Mesodermal cell (in vitro differentiated cells): Measurements from ENCODE around the gene CNIH3.
"Not testable (repeated sequence)": the region's sequence is repeated elsewhere in the genome, so short reads cannot be mapped to it uniquely, and the experiment has no call there.

Source experiments
- H3K27ac ChIP-seq: 2 replicates; pipeline ENCODE4 v1.7.0; 2013; ENCODE audit warnings: mild to moderate bottlenecking, low read depth, low read length, moderate library complexity; ENCODE audit not compliant: severe bottlenecking
- H3K36me3 ChIP-seq: 2 replicates; pipeline ENCODE4 v1.7.1; 2013; ENCODE audit warnings: mild to moderate bottlenecking, low read length, moderate library complexity; ENCODE audit not compliant: control insufficient read depth, insufficient read depth
- H3K4me1 ChIP-seq: one replicate; pipeline ENCODE4 v1.7.1; 2013; ENCODE audit warnings: mild to moderate bottlenecking, low read length; ENCODE audit not compliant: insufficient read depth, control insufficient read depth, poor library complexity, severe bottlenecking
- H3K4me3 ChIP-seq: 2 replicates; pipeline ENCODE4 v1.7.0; 2013; ENCODE audit warnings: low read length, control low read depth, mild to moderate bottlenecking; ENCODE audit not compliant: insufficient read depth, poor library complexity, severe bottlenecking; ENCODE audit errors: extremely low read depth
- H3K9me3 ChIP-seq: 2 replicates; pipeline ENCODE4 v1.7.1; 2013; ENCODE audit warnings: mild to moderate bottlenecking, low read length, moderate library complexity; ENCODE audit not compliant: control insufficient read depth
- WGBS, 2 experiments: methylation state at CpG; one replicate each; pipeline ENCODE4 v1.1.5; 2013; ENCODE audit warnings: missing lambda C conversion rate in 2 of 2; ENCODE audit not compliant: insufficient coverage in 2 of 2; 5-methylcytosine and 5-hydroxymethylcytosine counted together

The CNIH3 gene

DNA sequence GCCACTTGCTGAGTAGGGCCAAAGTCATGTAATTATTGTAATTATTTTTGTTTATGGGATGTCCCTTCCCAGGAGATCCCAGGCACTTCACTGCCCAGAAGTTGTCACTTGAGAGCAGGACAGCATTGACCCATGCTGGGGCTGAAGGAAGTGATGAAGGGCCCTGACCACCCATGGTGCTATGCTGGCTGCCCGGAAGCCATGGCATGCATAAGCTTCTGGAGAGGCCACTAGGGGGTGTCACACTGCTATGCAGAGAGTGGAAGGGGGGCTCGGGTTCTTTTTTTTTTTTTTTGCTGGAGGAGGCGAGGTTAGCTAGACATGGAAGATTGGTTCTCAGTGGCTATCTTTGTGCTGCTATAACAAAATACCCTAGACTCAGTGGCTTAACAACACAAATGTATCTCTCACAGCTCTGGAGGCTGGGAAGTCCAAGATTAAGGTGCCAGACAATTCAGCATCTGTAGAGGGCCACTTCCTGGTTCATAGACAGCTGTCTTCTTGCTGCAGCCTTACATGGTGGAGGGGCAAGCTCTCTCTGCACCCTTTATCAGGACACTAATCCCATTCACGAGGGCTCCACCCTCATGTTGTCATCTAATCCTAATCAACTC lies 84.9 kb downstream of the CNIH3 start:
- WGBS, 2 experiments: 75% methylated on average over 2 of the region's 4 CpGs; no CpG with 5 or more reads in 1 of the 2 experiments
- H3K4me3 ChIP-seq: no peak overlapping the region

DNA sequence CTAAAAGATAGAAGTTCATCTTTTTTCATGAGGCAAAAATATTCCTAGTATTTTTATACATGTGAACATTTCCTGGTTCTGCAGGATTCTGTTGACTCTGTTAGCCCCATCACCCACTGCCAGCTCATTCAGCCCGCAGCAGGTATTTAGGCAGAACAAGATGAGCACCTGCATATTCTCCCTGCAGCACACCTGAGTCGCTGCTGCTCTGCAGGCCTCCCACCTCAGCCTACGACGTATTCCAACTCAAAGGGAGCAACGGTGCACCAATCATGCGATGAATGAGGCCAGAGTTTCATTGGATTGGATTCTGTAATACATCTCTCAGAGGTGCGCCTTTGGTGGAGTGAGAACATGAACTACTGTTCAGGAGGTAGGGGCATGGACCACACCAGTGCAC lies 87.6 kb downstream of the CNIH3 start:
- Histone ChIP-seq H3K4me3 (no peak overlapping the region), H3K4me1 (peaks cover 11% of the 10 kb centered on the region), H3K36me3 (peaks cover 8% of the 10 kb centered on the region), H3K9me3 (no peaks in the 10 kb centered on the region), H3K27ac (no peak overlapping the region)
- WGBS, 2 experiments: 86 to 94% methylated on average over 6 to 7 of the region's 7 CpGs

More for the DNA sequence above, 84.9 kb downstream of the CNIH3 start:
- H3K36me3 ChIP-seq: peaks cover 8% of the 10 kb centered on the region
- no peaks in the 10 kb centered on the region for H3K9me3 ChIP-seq
- H3K27ac ChIP-seq: no peak overlapping the region
- peaks cover 6% of the 10 kb centered on the region for H3K4me1 ChIP-seq

DNA sequence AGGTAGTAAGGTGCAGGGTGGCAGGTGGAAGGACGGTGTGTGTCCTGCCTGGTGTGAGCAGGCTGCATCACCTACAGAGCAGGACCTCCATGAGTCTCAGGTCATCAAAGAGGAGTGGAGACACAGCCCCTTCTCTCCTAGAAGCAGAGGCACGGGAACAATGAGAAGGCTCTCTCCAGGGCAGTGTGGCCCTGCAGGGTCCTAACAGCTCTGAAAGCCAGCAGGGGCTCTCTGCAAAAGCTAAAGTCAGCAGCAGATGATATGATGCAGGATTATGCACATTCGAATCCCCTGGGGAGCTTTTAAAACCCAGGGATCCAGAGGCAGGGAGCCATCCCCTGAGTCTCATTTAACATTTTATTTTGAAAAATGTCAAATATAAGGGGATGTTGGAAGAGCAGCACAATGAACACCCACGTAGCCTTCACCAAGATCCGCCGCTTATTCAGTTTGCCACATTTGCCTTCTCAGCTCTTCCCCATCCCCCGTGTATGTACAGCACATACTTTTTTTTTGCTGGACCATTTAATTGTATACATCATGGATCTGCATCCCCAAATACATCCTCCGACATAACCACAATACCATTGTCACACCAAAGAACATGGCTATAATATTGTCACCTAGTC lies 88.1 kb downstream of the CNIH3 start:
- H3K36me3 ChIP-seq: peaks cover 6% of the 10 kb centered on the region
- 73 to 84% methylated on average over 6 to 7 of the region's 8 CpGs for WGBS, 2 experiments
- H3K9me3 ChIP-seq: no peaks in the 10 kb centered on the region
- H3K4me1 ChIP-seq: peaks cover 11% of the 10 kb centered on the region
- no peak overlapping the region for H3K27ac ChIP-seq
- no peak overlapping the region for H3K4me3 ChIP-seq

DNA sequence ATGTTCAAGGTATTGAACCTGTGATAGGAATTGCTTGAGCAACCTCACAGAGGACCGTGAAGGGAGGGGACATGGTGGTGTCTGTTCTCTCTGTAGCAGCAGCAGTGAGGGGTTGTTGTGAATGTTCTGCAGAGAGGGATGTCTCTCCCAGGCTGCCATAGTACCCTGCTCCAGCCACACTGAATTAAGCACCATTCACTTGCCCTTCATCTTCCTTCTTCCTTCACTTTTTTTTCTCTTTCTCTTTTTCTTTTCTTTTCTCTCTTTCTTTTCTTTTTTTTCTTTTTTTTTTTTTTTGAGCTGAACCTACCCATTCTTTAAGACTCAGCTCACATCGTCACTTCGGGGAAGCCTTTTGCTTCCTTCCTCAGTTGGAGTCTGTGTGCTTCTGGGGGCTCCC lies 89.5 kb downstream of the CNIH3 start:
- Histone ChIP-seq H3K4me3 (no peak overlapping the region), H3K9me3 (no peaks in the 10 kb centered on the region), H3K4me1 (peaks cover 11% of the 10 kb centered on the region), H3K36me3 (peaks cover 4% of the 10 kb centered on the region), H3K27ac (no peak overlapping the region)
- 40 to 100% methylated on average over 2 of the region's 3 CpGs for WGBS, 2 experiments

- no peak overlapping the region for H3K4me3 ChIP-seq
- no peaks in the 10 kb centered on the region for H3K36me3 ChIP-seq
- H3K4me1 ChIP-seq: peaks cover 11% of the 10 kb centered on the region
- no peaks in the 10 kb centered on the region for H3K9me3 ChIP-seq
- peak overlapping the region; percentile 7 for H3K27ac ChIP-seq
- 84 to 93% methylated on average over 6 to 7 of the region's 7 CpGs for WGBS, 2 experiments
Observed at GRCh38 chr1:224707843-224708725, 92.0 kb downstream of the CNIH3 start.

DNA sequence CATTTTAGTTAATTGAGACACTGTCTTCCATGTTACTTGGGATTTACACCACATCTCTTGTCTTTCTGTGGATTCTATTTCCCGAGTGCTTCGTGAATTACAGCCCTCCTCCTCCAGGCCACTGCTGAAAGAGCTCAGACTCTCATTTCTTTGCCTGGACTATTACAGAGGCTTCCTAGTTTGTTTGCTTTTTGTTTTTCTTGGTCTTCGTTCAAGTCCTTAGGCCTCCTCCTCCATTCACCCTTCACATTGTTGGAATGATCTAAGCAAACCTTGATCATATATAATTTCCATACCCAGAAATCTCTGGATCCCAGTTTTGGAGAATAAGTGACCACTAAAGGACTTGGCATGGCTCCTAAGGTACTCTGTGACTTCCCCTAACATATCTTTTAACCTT lies 94.1 kb downstream of the CNIH3 start:
- Histone ChIP-seq H3K4me1 (peaks cover 11% of the 10 kb centered on the region), H3K9me3 (no peaks in the 10 kb centered on the region), H3K36me3 (no peaks in the 10 kb centered on the region), H3K27ac (no peak overlapping the region), H3K4me3 (no peak overlapping the region)
- 80 to 86% methylated on average over 1 to 3 of the region's 3 CpGs for WGBS, 2 experiments

DNA sequence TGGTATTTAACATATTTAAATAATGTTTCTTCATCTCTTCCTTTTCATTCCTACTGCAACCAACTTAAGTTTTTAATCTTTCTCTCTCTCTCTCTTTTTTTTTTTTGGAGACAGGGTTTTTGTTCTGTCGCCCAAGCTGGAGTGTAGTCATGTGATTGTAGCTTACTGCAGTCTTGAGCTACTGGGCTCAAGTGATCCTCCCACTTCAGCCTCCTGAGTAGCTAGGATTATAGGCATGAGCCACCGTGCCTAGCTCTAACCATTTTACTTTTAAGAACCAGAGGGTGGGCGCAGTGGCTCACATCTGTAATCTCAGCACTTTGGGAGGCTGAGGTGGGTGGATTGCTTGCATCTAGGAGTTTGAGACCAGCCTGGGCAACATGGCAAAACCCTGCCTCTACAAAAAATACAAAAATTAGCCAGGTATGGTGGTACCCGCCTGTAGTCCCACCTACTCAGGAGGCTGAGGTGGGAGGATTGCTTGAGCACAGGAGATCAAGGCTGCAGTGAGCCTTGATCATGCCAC lies 95.2 kb downstream of the CNIH3 start:
- H3K9me3 ChIP-seq, H3K27ac ChIP-seq, H3K36me3 ChIP-seq, H3K4me3 ChIP-seq: not testable (repeated sequence)
- peaks cover 11% of the 10 kb centered on the region for H3K4me1 ChIP-seq
- 88 to 100% methylated on average over 1 of the region's 4 CpGs for WGBS, 2 experiments

- no peaks in the 10 kb centered on the region for H3K36me3 ChIP-seq
- no peak overlapping the region for H3K4me3 ChIP-seq
- H3K27ac ChIP-seq: no peak overlapping the region
- peaks cover 11% of the 10 kb centered on the region for H3K4me1 ChIP-seq
- no peaks in the 10 kb centered on the region for H3K9me3 ChIP-seq
- 93 to 96% methylated on average over 3 of the region's 3 CpGs for WGBS, 2 experiments
Observed at GRCh38 chr1:224711876-224712275, 95.8 kb downstream of the CNIH3 start.

DNA sequence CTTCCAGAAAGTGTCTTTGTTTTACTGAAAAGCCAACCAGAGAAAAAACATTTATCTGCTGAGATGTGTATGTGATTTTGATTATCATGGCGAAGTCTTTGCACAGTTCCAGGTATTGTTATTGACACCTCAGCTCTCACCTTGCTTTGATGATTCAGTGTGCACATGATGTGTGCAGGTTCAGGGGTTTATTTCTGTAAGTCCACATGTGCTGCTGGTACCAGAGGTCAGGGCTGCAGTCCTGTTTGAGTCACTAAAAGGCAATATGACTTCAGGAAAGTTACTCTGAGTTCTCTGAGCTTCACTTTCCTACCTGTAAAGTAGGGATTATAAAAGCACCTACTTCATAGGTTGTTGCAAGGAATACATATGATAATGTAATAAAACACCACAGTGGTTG lies 97.1 kb downstream of the CNIH3 start:
- Histone ChIP-seq H3K27ac (no peak overlapping the region), H3K4me1 (peaks cover 1% of the 10 kb centered on the region), H3K4me3 (no peak overlapping the region), H3K9me3 (no peaks in the 10 kb centered on the region), H3K36me3 (peaks cover 3% of the 10 kb centered on the region)
- WGBS, 2 experiments: 100% methylated on average over 1 of the region's 1 CpG; no CpG with 5 or more reads in 1 of the 2 experiments

GRCh38 chr1:224714553-224714952 lies 98.4 kb downstream of the CNIH3 start:
- no peak overlapping the region for H3K27ac ChIP-seq
- H3K4me3 ChIP-seq: no peak overlapping the region
- H3K9me3 ChIP-seq: no peaks in the 10 kb centered on the region
- peaks cover 3% of the 10 kb centered on the region for H3K36me3 ChIP-seq
- H3K4me1 ChIP-seq: no peaks in the 10 kb centered on the region
- 95 to 98% methylated on average over 6 of the region's 6 CpGs for whole genome bisulfite sequencing, 2 experiments
